ENCODE results near the gene POFUT2.

Gene POFUT2

GRCh38 chr21:45303751-45304475 is 16.2 kb upstream of the POFUT2 start:
- Histone ChIP-seq H3K4me3 (IDR thresholded peaks at IDR 0.05; ENCODE audit: insufficient read depth, low read depth, low read length) (no peak overlapping the region), H3K79me2 (ENCODE audit: insufficient read depth, low read depth) (no peaks in the 10 kb centered on the region), H3K4me2 (no peak overlapping the region), H2AFZ (ENCODE audit: low read depth) (no peak overlapping the region), H3K27ac (no peak overlapping the region), H3K36me3 (ENCODE audit: insufficient read depth) (no peaks in the 10 kb centered on the region), H3K9ac (no peak overlapping the region), H4K20me1 (ENCODE audit: insufficient read depth) (no peaks in the 10 kb centered on the region), H3K27me3 (ENCODE audit: insufficient read depth, low read depth) (peaks cover 91% of the 10 kb centered on the region), H3K4me1 (ENCODE audit: low read depth, poor library complexity, severe bottlenecking) (peaks cover 24% of the 10 kb centered on the region)
- TF ChIP-seq CTCF (conservative IDR thresholded peaks at IDR 0.05; ENCODE audit: low read depth, low read length) = no peak

GRCh38 chr21:45303091-45303615 is 15.5 kb upstream of the POFUT2 start:
- H3K9ac ChIP-seq = no peak overlapping the region
- H3K79me2 ChIP-seq (ENCODE audit: insufficient read depth, low read depth) = no peaks in the 10 kb centered on the region
- TF ChIP-seq CTCF (conservative IDR thresholded peaks at IDR 0.05; ENCODE audit: low read depth, low read length) = no peak
- H3K4me3 ChIP-seq (IDR thresholded peaks at IDR 0.05; ENCODE audit: insufficient read depth, low read depth, low read length) = no peak overlapping the region
- H2AFZ ChIP-seq (ENCODE audit: low read depth) = no peak overlapping the region
- H3K36me3 ChIP-seq (ENCODE audit: insufficient read depth) = no peaks in the 10 kb centered on the region
- no peak overlapping the region for H3K4me2 ChIP-seq
- H3K4me1 ChIP-seq (ENCODE audit: low read depth, poor library complexity, severe bottlenecking) = peaks cover 16% of the 10 kb centered on the region
- no peaks in the 10 kb centered on the region for H4K20me1 ChIP-seq (ENCODE audit: insufficient read depth)
- peaks cover 91% of the 10 kb centered on the region for H3K27me3 ChIP-seq (ENCODE audit: insufficient read depth, low read depth)
- H3K27ac ChIP-seq = no peak overlapping the region

- H3K4me3 ChIP-seq (IDR thresholded peaks at IDR 0.05; ENCODE audit: insufficient read depth, low read depth, low read length) = no peak overlapping the region
Measured at GRCh38 chr21:45302082-45303061, 14.7 kb upstream of the POFUT2 start.

More at GRCh38 chr21:45302082-45303061, 14.7 kb upstream of the POFUT2 start:
- Histone ChIP-seq H3K27me3 (ENCODE audit: insufficient read depth, low read depth) (peaks cover 91% of the 10 kb centered on the region), H3K4me2 (no peak overlapping the region), H4K20me1 (ENCODE audit: insufficient read depth) (no peaks in the 10 kb centered on the region), H3K27ac (no peak overlapping the region), H3K79me2 (ENCODE audit: insufficient read depth, low read depth) (no peaks in the 10 kb centered on the region), H3K4me1 (ENCODE audit: low read depth, poor library complexity, severe bottlenecking) (peaks cover 12% of the 10 kb centered on the region), H3K36me3 (ENCODE audit: insufficient read depth) (no peaks in the 10 kb centered on the region), H3K9ac (no peak overlapping the region), H2AFZ (ENCODE audit: low read depth) (no peak overlapping the region)
- no peak for TF ChIP-seq CTCF (conservative IDR thresholded peaks at IDR 0.05; ENCODE audit: low read depth, low read length)
